GM23338 (cell line): ENCODE data around the gene TNRC18. TPM values are rescaled to one million over a fixed set of nuclear protein-coding genes. Genes with fewer than 3 reads are reported as not detected.

Source experiments
- ATAC-seq: fragments of 200-7000 bp; cut with Tn5 transposase; 3 replicates; pipeline ENCODE4 v1.9.1; 2020
- DNase-seq: peaks from one replicate; pipeline ENCODE4 v3.0.0-alpha.2; 2015; ENCODE audit warnings: low spot score
- H2AFZ ChIP-seq: fragments of 200-600 bp; sonication (generic); 2 replicates; pipeline ENCODE4 v1.8.0; 2016; ENCODE audit warnings: antibody characterized with exemption, mild to moderate bottlenecking, moderate library complexity
- H3F3A ChIP-seq: fragments of 200-600 bp; sonication (generic); replicated peaks from 2 replicates; pipeline ENCODE4 v1.8.0; 2017; ENCODE audit warnings: antibody characterized with exemption, mixed run types, low read depth
- H3K27ac ChIP-seq: fragments of 200-600 bp; sonication (generic); 2 replicates; pipeline ENCODE4 v1.6.1; 2016; ENCODE audit warnings: low read depth
- H3K27me3 ChIP-seq: fragments of 200-600 bp; sonication (generic); 2 replicates; pipeline ENCODE4 v1.8.0; 2016; ENCODE audit warnings: mild to moderate bottlenecking, mixed run types, moderate library complexity; ENCODE audit not compliant: insufficient read depth
- H3K36me3 ChIP-seq: fragments of 200-600 bp; sonication (generic); 2 replicates; pipeline ENCODE4 v1.8.0; 2016; ENCODE audit warnings: mild to moderate bottlenecking; ENCODE audit not compliant: insufficient read depth
- H3K4me1 ChIP-seq: fragments of 200-600 bp; sonication (generic); 2 replicates; pipeline ENCODE4 v1.8.0; 2016; ENCODE audit warnings: mild to moderate bottlenecking, moderate library complexity; ENCODE audit not compliant: insufficient read depth
- H3K4me2 ChIP-seq: fragments of 200-600 bp; sonication (generic); 2 replicates; pipeline ENCODE4 v1.7.1; 2017; ENCODE audit warnings: mixed run types
- H3K4me3 ChIP-seq: fragments of 200-600 bp; sonication (generic); 2 replicates; pipeline ENCODE4 v1.6.1; 2016; ENCODE audit warnings: mixed run types
- H3K79me2 ChIP-seq: fragments of 200-600 bp; sonication (generic); replicated peaks from 2 replicates; pipeline ENCODE4 v1.8.0; 2017; ENCODE audit warnings: mild to moderate bottlenecking; ENCODE audit not compliant: insufficient read depth
- H3K9me2 ChIP-seq: fragments of 200-600 bp; sonication (generic); 2 replicates; pipeline ENCODE4 v1.8.0; 2017; ENCODE audit not compliant: insufficient read depth
- H4K20me1 ChIP-seq: fragments of 200-600 bp; sonication (generic); replicated peaks from 2 replicates; pipeline ENCODE4 v1.8.0; 2017; ENCODE audit warnings: mild to moderate bottlenecking; ENCODE audit not compliant: insufficient read depth
- H3K27ac Mint-ChIP-seq: 2 replicates; pipeline ENCODE4 v1.8.0; 2020; ENCODE audit warnings: inconsistent platforms, mild to moderate bottlenecking, moderate library complexity, mixed read lengths
- H3K27me3 Mint-ChIP-seq: 3 replicates; pipeline ENCODE4 v1.8.0; 2022; ENCODE audit warnings: low read depth, mild to moderate bottlenecking, moderate library complexity, mixed read lengths, inconsistent platforms; ENCODE audit not compliant: insufficient read depth, poor library complexity
- H3K36me3 Mint-ChIP-seq: 3 replicates; pipeline ENCODE4 v1.8.0; 2021; ENCODE audit warnings: low read depth, mild to moderate bottlenecking, inconsistent platforms, moderate library complexity, mixed read lengths
- H3K4me1 Mint-ChIP-seq: 3 replicates; pipeline ENCODE4 v1.8.0; 2020; ENCODE audit warnings: mild to moderate bottlenecking, inconsistent platforms, mixed read lengths
- H3K4me3 Mint-ChIP-seq: 3 replicates; pipeline ENCODE4 v1.8.0; 2021; ENCODE audit warnings: moderate library complexity, mild to moderate bottlenecking, inconsistent platforms, mixed read lengths
- H3K9me3 Mint-ChIP-seq: 3 replicates; pipeline ENCODE4 v1.8.0; 2020; ENCODE audit warnings: moderate library complexity, mild to moderate bottlenecking, inconsistent platforms, mixed read lengths
- CREB1 ChIP-seq: fragments of 250-450 bp; sonication (Bioruptor Pico); IDR thresholded peaks from 2 replicates; pipeline ENCODE4 v1.5.0; 2020; ENCODE audit warnings: low read depth, mild to moderate bottlenecking, moderate library complexity
- CTCF ChIP-seq, 2 experiments: fragments of 200-600 bp in 1 of 2; sonication (generic) in 1 of 2; conservative IDR thresholded peaks; 2 replicates each; pipeline versions ENCODE4 v1.5.1 to v1.6.1; 2016 to 2017; ENCODE audit warnings: antibody characterized with exemption in 2 of 2, low read depth in 2 of 2, mild to moderate bottlenecking in 2 of 2, moderate library complexity in 1 of 2
- ETS1 ChIP-seq: IDR thresholded peaks from 2 replicates; pipeline ENCODE4 v1.6.1; 2016; ENCODE audit warnings: antibody characterized with exemption
- EZH2 ChIP-seq: fragments of 200-600 bp; sonication (generic); IDR thresholded peaks from one replicate; pipeline ENCODE4 v1.8.0; 2017; ENCODE audit warnings: antibody characterized with exemption, mild to moderate bottlenecking, low read depth; ENCODE audit not compliant: unreplicated experiment
- EZH2phosphoT487 ChIP-seq: fragments of 200-600 bp; sonication (generic); IDR thresholded peaks from one replicate; pipeline ENCODE4 v1.8.1; 2018; ENCODE audit warnings: antibody characterized with exemption; ENCODE audit not compliant: unreplicated experiment
- JUNB ChIP-seq: IDR thresholded peaks from one replicate; pipeline ENCODE4 v1.6.1; 2016; ENCODE audit warnings: antibody characterized with exemption; ENCODE audit not compliant: unreplicated experiment
- NANOG ChIP-seq: IDR thresholded peaks from 2 replicates; pipeline ENCODE4 v1.6.1; 2016; ENCODE audit warnings: antibody characterized with exemption, borderline replicate concordance
- POLR2AphosphoS5 ChIP-seq: IDR thresholded peaks from 2 replicates; pipeline ENCODE4 v1.6.1; 2016; ENCODE audit warnings: antibody characterized with exemption, low read depth
- REST ChIP-seq: IDR thresholded peaks from one replicate; pipeline ENCODE4 v1.6.1; 2018; ENCODE audit warnings: antibody characterized with exemption; ENCODE audit not compliant: unreplicated experiment
- STAT1 ChIP-seq: IDR thresholded peaks from one replicate; pipeline ENCODE4 v1.6.1; 2016; ENCODE audit warnings: antibody characterized with exemption; ENCODE audit not compliant: unreplicated experiment
- ZNF114 ChIP-seq: fragments of 250-450 bp; sonication (Bioruptor Pico); IDR thresholded peaks from 2 replicates; pipeline ENCODE4 v1.5.0; 2020; ENCODE audit warnings: mild to moderate bottlenecking, moderate library complexity
- ZNF331 ChIP-seq: fragments of 250-450 bp; sonication (Bioruptor Pico); IDR thresholded peaks from 2 replicates; pipeline ENCODE4 v1.5.0; 2020; ENCODE audit warnings: low read depth, mild to moderate bottlenecking, moderate library complexity
- ZNF462 ChIP-seq: fragments of 250-450 bp; sonication (Bioruptor Pico); IDR thresholded peaks from 2 replicates; pipeline ENCODE4 v1.5.0; 2020; ENCODE audit warnings: mild to moderate bottlenecking, moderate library complexity
- polyA plus RNA-seq: library from polyadenylated mRNA; unstranded; fragments of >200 nt; fragmentation: Nextera tagmentation; extraction: Ambion mirVana; gene quantifications from 2 replicates; pipeline ENCODE4 v1.2.1, GENCODE V29; 2016
- total RNA-seq: library from RNA; depleted of rRNA; stranded (reverse); fragments of >200 nt; shearing (Covaris generic); gene quantifications from 2 replicates; pipeline ENCODE4 v1.2.3, GENCODE V29; 2014

Gene TNRC18
- total and polyA plus RNA-seq, 2 experiments from 2014 or later: 2.1 to 17.5 TPM

GRCh38 chr7:5367661-5368060, 56.0 kb downstream of the TNRC18 start:
- Histone ChIP-seq H3K4me2 (no peak overlapping the region), H3K4me1 (no peaks in the 10 kb centered on the region), H3K27ac (no peak overlapping the region), H3K27me3 (no peaks in the 10 kb centered on the region), H4K20me1 (no peaks in the 10 kb centered on the region), H3K4me3 (no peak overlapping the region), H3K36me3 (no peaks in the 10 kb centered on the region), H3K9me2 (no peaks in the 10 kb centered on the region), H3F3A (no peaks in the 10 kb centered on the region), H2AFZ (no peak overlapping the region), H3K79me2 (no peaks in the 10 kb centered on the region)
- H3K4me3 Mint-ChIP-seq: no peak overlapping the region
- H3K9me3 Mint-ChIP-seq: no peaks in the 10 kb centered on the region
- DNase-seq: no peak
- peaks cover 5% of the 10 kb centered on the region; the same call in 2 of the 3 replicates for H3K36me3 Mint-ChIP-seq
- TF ChIP-seq ZNF331 (CRISPR knock-in tag) (no peak), NANOG (no peak), STAT1 (no peak), ETS1 (no peak), CREB1 (CRISPR knock-in tag) (no peak), REST (no peak), ZNF114 (CRISPR knock-in tag) (no peak), POLR2AphosphoS5 (no peak), CTCF (conservative IDR thresholded peaks at IDR 0.05; ENCODE audit: low read depth in 2 of 2) (no peak), ZNF462 (CRISPR knock-in tag) (no peak), EZH2 (no peak), EZH2phosphoT487 (no peak), JUNB (no peak)
- H3K27me3 Mint-ChIP-seq: peaks cover 4% of the 10 kb centered on the region
- H3K27ac Mint-ChIP-seq: no peak overlapping the region
- peaks cover 3% of the 10 kb centered on the region; the same call in 1 of the 3 replicates for H3K4me1 Mint-ChIP-seq
- no peak for ATAC-seq
